Measurements from ENCODE around the gene LYZL4. TPM values are rescaled to one million over a fixed set of nuclear protein-coding genes. Genes with fewer than 3 reads are reported as not detected.

Gene LYZL4
- total RNA-seq, 1 donor from 2014 or later = not detected

DNA sequence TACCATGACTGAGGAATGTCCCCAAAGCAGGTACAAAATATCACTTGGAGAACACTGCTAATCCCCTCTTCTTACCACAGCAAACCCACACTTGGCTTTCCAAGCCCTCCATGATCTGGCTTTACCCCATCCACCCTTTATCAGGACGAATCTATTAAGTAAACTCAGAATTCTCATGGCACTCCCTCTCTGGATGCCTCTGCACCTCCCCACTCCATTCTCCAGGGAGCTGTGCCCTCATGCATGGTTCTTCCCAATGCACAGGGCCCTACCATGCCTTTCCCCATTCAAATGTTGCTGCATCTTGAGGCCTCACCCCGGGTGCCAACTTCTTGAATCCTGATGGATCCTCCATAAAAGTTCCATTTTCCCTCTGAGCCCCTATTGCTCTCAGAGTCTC is 2.3 kb downstream of the LYZL4 start:
- H3K4me1 ChIP-seq = no peaks in the 10 kb centered on the region
- DNase-seq (ENCODE audit: extremely low spot score in 2 of 2) = peak; percentile 47 to 81
- H3K27ac ChIP-seq = no peak overlapping the region
- H3K36me3 ChIP-seq = no peaks in the 10 kb centered on the region
- TF ChIP-seq POLR2AphosphoS5 (IDR thresholded peaks at IDR 0.05; ENCODE audit: insufficient read depth in 1 of 2, low read depth in 1 of 2) (no peak), POLR2A (IDR thresholded peaks at IDR 0.05) (no peak)
- intact Hi-C loops (cut with DNase I) = no loop called here
- H3K4me3 ChIP-seq = no peak overlapping the region
- no peaks in the 10 kb centered on the region for H3K27me3 ChIP-seq
- no peaks in the 10 kb centered on the region for H3K9me3 ChIP-seq

DNA sequence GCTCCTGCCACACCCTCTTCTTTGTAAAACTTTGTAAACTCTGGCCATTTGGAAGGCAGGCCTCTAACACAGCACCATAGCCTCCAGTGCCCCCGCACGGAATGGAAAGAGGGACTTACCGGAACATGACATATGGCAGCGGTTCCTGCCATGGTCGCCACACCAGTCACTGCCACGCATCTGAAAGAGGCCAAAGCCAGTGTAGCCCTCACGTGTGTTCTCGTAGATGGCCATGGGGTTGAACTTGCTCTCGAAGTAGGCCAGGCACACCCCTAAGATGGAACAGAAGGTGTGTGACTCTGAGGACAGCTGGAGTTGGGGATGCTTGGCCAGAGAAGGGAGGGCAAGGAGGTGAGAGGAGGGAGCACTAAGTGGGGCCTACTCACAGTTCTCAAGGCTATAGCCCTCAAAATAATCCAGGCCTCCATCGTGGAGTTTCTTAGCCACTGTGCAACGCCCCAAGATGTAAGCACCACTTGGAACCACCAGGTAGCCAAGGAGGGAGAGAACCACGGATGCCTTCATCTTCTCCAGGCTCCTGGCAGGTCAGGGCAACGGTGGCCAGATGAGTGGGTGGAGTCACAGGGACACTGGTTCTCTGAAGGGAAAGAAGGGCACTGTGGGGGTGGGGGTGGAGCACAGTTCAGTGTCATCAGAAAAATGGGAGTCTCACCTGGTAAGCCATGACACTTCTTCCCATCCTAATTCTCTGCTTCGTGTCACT is 3.5 kb downstream of the LYZL4 start:
- H3K27ac ChIP-seq = no peak overlapping the region
- H3K4me1 ChIP-seq = no peaks in the 10 kb centered on the region
- DNase-seq (ENCODE audit: extremely low spot score in 2 of 2) = peak in 1 of 2 donors; percentile 96
- no peaks in the 10 kb centered on the region for H3K36me3 ChIP-seq
- H3K4me3 ChIP-seq = no peak overlapping the region
- no peaks in the 10 kb centered on the region for H3K27me3 ChIP-seq
- intact Hi-C loops (cut with DNase I) = no loop called here
- no peak for TF ChIP-seq POLR2AphosphoS5 (IDR thresholded peaks at IDR 0.05; ENCODE audit: insufficient read depth in 1 of 2, low read depth in 1 of 2)
- TF ChIP-seq, protein P1, sequence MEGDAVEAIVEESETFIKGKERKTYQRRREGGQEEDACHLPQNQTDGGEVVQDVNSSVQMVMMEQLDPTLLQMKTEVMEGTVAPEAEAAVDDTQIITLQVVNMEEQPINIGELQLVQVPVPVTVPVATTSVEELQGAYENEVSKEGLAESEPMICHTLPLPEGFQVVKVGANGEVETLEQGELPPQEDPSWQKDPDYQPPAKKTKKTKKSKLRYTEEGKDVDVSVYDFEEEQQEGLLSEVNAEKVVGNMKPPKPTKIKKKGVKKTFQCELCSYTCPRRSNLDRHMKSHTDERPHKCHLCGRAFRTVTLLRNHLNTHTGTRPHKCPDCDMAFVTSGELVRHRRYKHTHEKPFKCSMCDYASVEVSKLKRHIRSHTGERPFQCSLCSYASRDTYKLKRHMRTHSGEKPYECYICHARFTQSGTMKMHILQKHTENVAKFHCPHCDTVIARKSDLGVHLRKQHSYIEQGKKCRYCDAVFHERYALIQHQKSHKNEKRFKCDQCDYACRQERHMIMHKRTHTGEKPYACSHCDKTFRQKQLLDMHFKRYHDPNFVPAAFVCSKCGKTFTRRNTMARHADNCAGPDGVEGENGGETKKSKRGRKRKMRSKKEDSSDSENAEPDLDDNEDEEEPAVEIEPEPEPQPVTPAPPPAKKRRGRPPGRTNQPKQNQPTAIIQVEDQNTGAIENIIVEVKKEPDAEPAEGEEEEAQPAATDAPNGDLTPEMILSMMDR (IDR thresholded peaks at IDR 0.05) = no peak
- TF ChIP-seq POLR2A (IDR thresholded peaks at IDR 0.05) = no peak
- H3K9me3 ChIP-seq = no peaks in the 10 kb centered on the region

DNA sequence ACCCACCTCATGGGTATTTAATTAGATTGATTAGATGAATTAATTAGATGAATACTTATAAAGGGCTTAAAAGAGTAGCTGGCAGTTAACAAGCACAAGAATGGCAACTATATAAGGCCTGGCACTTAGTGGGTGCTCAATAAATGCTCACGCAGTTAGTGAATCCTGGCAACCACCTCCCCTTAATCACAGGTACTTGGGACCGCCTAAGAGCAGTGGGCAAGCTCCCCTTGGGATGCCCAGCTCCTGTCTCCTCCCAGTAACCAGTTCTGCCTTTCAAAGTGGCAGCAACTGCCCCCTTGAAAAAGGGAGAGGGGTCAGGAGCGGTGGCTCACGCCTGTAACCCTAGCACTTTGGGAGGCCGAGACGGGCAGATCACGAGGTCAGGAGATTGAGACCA is 4.6 kb downstream of the LYZL4 start:
- no peaks in the 10 kb centered on the region for H3K36me3 ChIP-seq
- no peak overlapping the region for H3K27ac ChIP-seq
- no peaks in the 10 kb centered on the region for H3K27me3 ChIP-seq
- no peaks in the 10 kb centered on the region for H3K9me3 ChIP-seq
- TF ChIP-seq, protein P1 (IDR thresholded peaks at IDR 0.05) = no peak
- no peaks in the 10 kb centered on the region for H3K4me1 ChIP-seq
- H3K4me3 ChIP-seq = no peak overlapping the region
- intact Hi-C loops (cut with DNase I) = no loop called here
- peak in 1 of 2 donors; percentile 52 for DNase-seq (ENCODE audit: extremely low spot score in 2 of 2)

DNA sequence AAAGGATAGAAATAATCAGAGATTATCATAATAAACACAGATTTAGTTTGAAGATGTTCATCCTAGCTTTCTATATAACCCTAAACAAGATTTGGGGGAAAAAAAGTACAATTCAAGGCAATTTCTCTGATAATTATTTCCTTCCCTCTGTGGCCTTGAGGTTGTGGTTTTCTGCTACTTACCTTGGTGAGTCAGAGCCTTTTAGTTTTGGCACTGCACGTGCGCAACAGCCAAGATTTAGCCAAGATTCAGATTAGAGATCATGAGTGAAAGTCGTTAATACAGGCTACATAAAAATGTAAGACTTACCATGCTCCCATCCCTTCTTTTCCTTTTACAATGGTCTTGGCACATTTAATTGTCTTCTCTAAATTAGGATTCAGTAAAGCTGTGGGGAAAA is 6.7 kb downstream of the LYZL4 start:
- TF ChIP-seq POLR2AphosphoS5 (IDR thresholded peaks at IDR 0.05; ENCODE audit: insufficient read depth in 1 of 2, low read depth in 1 of 2) (no peak), POLR2A (IDR thresholded peaks at IDR 0.05) (no peak)
- TF ChIP-seq, protein P1 (IDR thresholded peaks at IDR 0.05) = no peak
- no peak for DNase-seq (ENCODE audit: extremely low spot score in 2 of 2)
- no peak overlapping the region for H3K4me3 ChIP-seq
- H3K9me3 ChIP-seq = no peaks in the 10 kb centered on the region
- H3K27ac ChIP-seq = no peak overlapping the region
- no peaks in the 10 kb centered on the region for H3K27me3 ChIP-seq
- H3K4me1 ChIP-seq = no peaks in the 10 kb centered on the region
- no peaks in the 10 kb centered on the region for H3K36me3 ChIP-seq
- intact Hi-C loops (cut with DNase I) = no loop called here

DNA sequence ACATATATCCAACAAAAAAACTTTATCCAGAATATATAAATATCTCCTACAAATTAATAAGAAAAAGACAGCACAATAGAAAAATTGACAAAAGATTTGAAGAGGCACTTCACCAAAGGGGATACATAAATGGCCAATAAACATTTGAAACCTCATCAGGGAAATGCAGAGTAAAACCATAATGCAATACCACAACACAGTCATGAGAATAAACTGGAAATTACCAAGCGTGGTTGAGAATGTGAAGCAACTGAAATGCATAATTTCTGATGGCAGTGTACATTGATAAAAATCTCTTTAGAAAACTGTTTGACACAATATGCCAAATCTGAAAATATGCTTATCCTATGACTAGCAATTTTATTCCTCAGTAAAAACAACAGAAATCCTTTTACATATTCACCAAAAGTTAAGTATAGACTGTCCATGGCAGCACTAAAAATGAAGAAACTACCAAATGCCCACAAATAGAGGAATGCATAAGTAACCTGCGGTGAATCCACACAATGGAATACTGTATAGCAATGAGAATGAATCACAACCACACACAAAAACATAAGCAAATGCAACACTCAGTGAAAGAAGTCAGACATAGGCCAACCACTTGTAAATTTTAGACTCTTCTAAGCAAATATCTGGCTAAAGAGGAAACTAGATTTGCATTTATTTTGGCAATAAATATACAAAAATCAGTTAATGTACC is 7.9 kb downstream of the LYZL4 start:
- Histone ChIP-seq H3K36me3 (no peaks in the 10 kb centered on the region), H3K27me3 (no peaks in the 10 kb centered on the region), H3K4me1 (no peaks in the 10 kb centered on the region), H3K27ac (no peak overlapping the region), H3K4me3 (no peak overlapping the region), H3K9me3 (no peaks in the 10 kb centered on the region)
- intact Hi-C loops (cut with DNase I) = no loop called here
- DNase-seq (ENCODE audit: extremely low spot score in 2 of 2) = no peak
- TF ChIP-seq POLR2AphosphoS5 (IDR thresholded peaks at IDR 0.05; ENCODE audit: insufficient read depth in 1 of 2, low read depth in 1 of 2) = no peak
- no peak for TF ChIP-seq POLR2A (IDR thresholded peaks at IDR 0.05)
- TF ChIP-seq, protein P1 (IDR thresholded peaks at IDR 0.05) = no peak

Data from vagina (tissue), 2 donors.